ENCODE measurements around the gene CLASRP.
"Not testable (repeated sequence)": the region's sequence is repeated elsewhere in the genome, so short reads cannot be mapped to it uniquely, and the experiment has no call there.

Gene CLASRP

GRCh38 chr19:45038931-45039893, at the start of gene CLASRP:
CLASRP (plus strand) TSS chr19:45039045; CDS start chr19:45040213, 1,168 bp downstream.
- peak; percentile 87 to 90 for DNase-seq

GRCh38 chr19:44990459-44990858, 48.4 kb upstream of the CLASRP start:
- no peak for DNase-seq

- DNase-seq, result no peak
These were observed 47.9 kb upstream of the CLASRP start for GRCh38 chr19:44990966-44991365.

GRCh38 chr19:44992336-44993163, 46.3 kb upstream of the CLASRP start:
- no peak for DNase-seq

GRCh38 chr19:44993526-44993925, 45.3 kb upstream of the CLASRP start:
- no peak for DNase-seq

- no peak for DNase-seq
These were observed 44.8 kb upstream of the CLASRP start for GRCh38 chr19:44993926-44994537.

- no peak for DNase-seq
These were observed 40.8 kb upstream of the CLASRP start for GRCh38 chr19:44998025-44998424.

GRCh38 chr19:44999131-44999925, 39.5 kb upstream of the CLASRP start:
- DNase-seq, result not testable (repeated sequence)

- DNase-seq, result not testable (repeated sequence)
These were observed 38.2 kb upstream of the CLASRP start for GRCh38 chr19:45000665-45001064.

GRCh38 chr19:45001087-45001739, 37.6 kb upstream of the CLASRP start, which contains the start of gene RELB:
RELB (plus strand) TSS chr19:45001464; CDS start chr19:45001580, 116 bp downstream.
- peak; percentile 95 to 97 for DNase-seq

- no peak for DNase-seq
These were observed 35.4 kb upstream of the CLASRP start for GRCh38 chr19:45003485-45003884.

- no peak for DNase-seq
These were observed 33.1 kb upstream of the CLASRP start for GRCh38 chr19:45005787-45006186.

GRCh38 chr19:45008552-45008951, 30.3 kb upstream of the CLASRP start:
- no peak for DNase-seq

- no peak for DNase-seq
These were observed 29.1 kb upstream of the CLASRP start for GRCh38 chr19:45009625-45010255.

GRCh38 chr19:45010306-45010705, 28.5 kb upstream of the CLASRP start:
- DNase-seq, result no peak

- DNase-seq, result no peak
These were observed 26.9 kb upstream of the CLASRP start for GRCh38 chr19:45011959-45012358.

GRCh38 chr19:45016388-45017314, 22.2 kb upstream of the CLASRP start:
- DNase-seq, result peak; percentile 78 to 89

- no peak for DNase-seq
These were observed 19.7 kb upstream of the CLASRP start for GRCh38 chr19:45019187-45019586.

- DNase-seq, result no peak
These were observed 18.8 kb upstream of the CLASRP start for GRCh38 chr19:45020071-45020470.

GRCh38 chr19:45021971-45022370, 16.9 kb upstream of the CLASRP start:
- DNase-seq, result no peak
